Gastrocnemius medialis (tissue), 4 donors: ENCODE data around the gene LGALS16. TPM values are rescaled to one million over a fixed set of nuclear protein-coding genes. Genes with fewer than 3 reads are reported as not detected.
A peak's percentile ranks its signal among the peaks of the same experiment; 100 is the strongest.
"Not testable (repeated sequence)": the region's sequence is repeated elsewhere in the genome, so short reads cannot be mapped to it uniquely, and the experiment has no call there.

ENCODE experiments used
- ATAC-seq, 2 donors: fragments of 150-250 bp; one replicate each; pipeline ENCODE4 v1.9.1; 2016
- DNase-seq, 2 donors: peaks; one replicate each; pipeline ENCODE4 v3.0.0-alpha.2; 2019
- H3K27ac ChIP-seq, 4 donors: fragments of 200-600 bp; sonication (generic); 1 replicate in 1 of 4; 2 replicates in 3 of 4; pipeline ENCODE4 v1.5.1; 2016 to 2018; ENCODE audit warnings: mild to moderate bottlenecking in 2 of 4, moderate library complexity in 1 of 4
- H3K27me3 ChIP-seq, 3 donors: fragments of 200-600 bp; sonication (generic) in 2 of 3; 1 replicate in 1 of 3; 2 replicates in 2 of 3; pipeline versions ENCODE4 v1.5.1 to v1.6.0; 2016 to 2019; ENCODE audit warnings: mild to moderate bottlenecking in 1 of 3, moderate library complexity in 1 of 3
- H3K36me3 ChIP-seq, 2 donors: fragments of 200-600 bp; sonication (generic) in 1 of 2; one replicate each; pipeline ENCODE4 v1.5.1; 2017 to 2018
- H3K4me1 ChIP-seq, 2 donors: fragments of 200-600 bp; sonication (generic) in 1 of 2; one replicate each; pipeline ENCODE4 v1.5.1; 2016 to 2017; ENCODE audit warnings: mild to moderate bottlenecking in 2 of 2
- H3K4me3 ChIP-seq, 4 donors: fragments of 200-600 bp; sonication (generic) in 3 of 4; 1 replicate in 1 of 4; 2 replicates in 3 of 4; pipeline ENCODE4 v1.5.1; 2016 to 2019; ENCODE audit warnings: mild to moderate bottlenecking in 2 of 4
- H3K9me3 ChIP-seq, 3 donors: fragments of 200-600 bp; sonication (generic) in 2 of 3; 1 replicate in 1 of 3; 2 replicates in 2 of 3; pipeline ENCODE4 v1.5.1; 2016 to 2019
- POLR2A ChIP-seq, 2 donors: fragments of 450-650 bp; IDR thresholded peaks; one replicate each; pipeline ENCODE4 v1.6.1; 2017; ENCODE audit warnings: antibody characterized with exemption in 2 of 2, mild to moderate bottlenecking in 2 of 2, moderate library complexity in 2 of 2
- in situ Hi-C, 4 donors: fragments of 200-750 bp; cut with MboI; loops; one replicate each; pipeline versions ENCODE4 v1.15.0 to v1.8.0; 2017; ENCODE audit warnings: low sequenced_read_pairs in 4 of 4
- intact Hi-C: fragments of 100-400 bp; cut with DNase I; formaldehyde crosslinking; loops from one replicate; pipeline ENCODE4 v1.15.1; 2023; ENCODE audit warnings: low total_unique reads
- total RNA-seq, 4 donors: library from RNA; depleted of rRNA; stranded (reverse); fragments of >200 nt; gene quantifications; one replicate each; pipeline versions ENCODE4 v1.1.0 to v1.2.3, GENCODE V29; 2016
- TF ChIP-seq, protein P1 (sequence below), 5 experiments: fragments of 450-650 bp in 3 of 5; fragments of 200-600 bp in 2 of 5; sonication (generic) in 2 of 5; IDR thresholded peaks in 4 of 5; conservative IDR thresholded peaks in 1 of 5; 1 replicate in 4 of 5; 2 replicates in 1 of 5; pipeline ENCODE4 v1.5.1; 2016 to 2019; ENCODE audit warnings: antibody characterized with exemption in 5 of 5, mild to moderate bottlenecking in 3 of 5, moderate library complexity in 3 of 5

LGALS16 gene
- total RNA-seq, 4 donors from 2014 or later = not detected

DNA sequence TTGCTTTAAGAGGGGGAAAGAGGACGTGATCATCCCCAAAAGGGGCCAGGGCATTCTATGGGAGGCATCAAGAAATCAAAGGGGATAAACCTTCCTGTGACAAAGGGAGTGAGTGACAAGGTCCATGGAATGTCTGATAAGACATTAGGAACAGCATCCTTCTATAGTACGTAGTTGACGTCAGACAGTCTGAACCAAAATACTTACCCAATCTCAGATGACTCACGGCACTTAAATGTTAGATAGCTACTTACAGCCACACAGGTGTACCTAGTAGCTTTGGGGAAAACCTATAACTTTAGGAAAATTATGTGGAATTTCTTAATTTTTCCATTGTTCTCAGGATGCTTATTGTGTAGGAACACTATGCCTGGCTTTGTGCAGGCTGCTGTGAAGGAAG lies 4.9 kb downstream of the LGALS16 start:
- no peaks in the 10 kb centered on the region for H3K27me3 ChIP-seq
- no peak for TF ChIP-seq POLR2A (IDR thresholded peaks at IDR 0.05)
- TF ChIP-seq, protein P1, sequence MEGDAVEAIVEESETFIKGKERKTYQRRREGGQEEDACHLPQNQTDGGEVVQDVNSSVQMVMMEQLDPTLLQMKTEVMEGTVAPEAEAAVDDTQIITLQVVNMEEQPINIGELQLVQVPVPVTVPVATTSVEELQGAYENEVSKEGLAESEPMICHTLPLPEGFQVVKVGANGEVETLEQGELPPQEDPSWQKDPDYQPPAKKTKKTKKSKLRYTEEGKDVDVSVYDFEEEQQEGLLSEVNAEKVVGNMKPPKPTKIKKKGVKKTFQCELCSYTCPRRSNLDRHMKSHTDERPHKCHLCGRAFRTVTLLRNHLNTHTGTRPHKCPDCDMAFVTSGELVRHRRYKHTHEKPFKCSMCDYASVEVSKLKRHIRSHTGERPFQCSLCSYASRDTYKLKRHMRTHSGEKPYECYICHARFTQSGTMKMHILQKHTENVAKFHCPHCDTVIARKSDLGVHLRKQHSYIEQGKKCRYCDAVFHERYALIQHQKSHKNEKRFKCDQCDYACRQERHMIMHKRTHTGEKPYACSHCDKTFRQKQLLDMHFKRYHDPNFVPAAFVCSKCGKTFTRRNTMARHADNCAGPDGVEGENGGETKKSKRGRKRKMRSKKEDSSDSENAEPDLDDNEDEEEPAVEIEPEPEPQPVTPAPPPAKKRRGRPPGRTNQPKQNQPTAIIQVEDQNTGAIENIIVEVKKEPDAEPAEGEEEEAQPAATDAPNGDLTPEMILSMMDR (IDR thresholded peaks at IDR 0.05 in 4 of 5, conservative IDR thresholded peaks at IDR 0.05 in 1 of 5) = no peak
- DNase-seq = no peak
- in situ Hi-C loops = no loop called here
- no peak overlapping the region for H3K4me3 ChIP-seq
- no peak for ATAC-seq
- H3K36me3 ChIP-seq = no peaks in the 10 kb centered on the region
- H3K27ac ChIP-seq = no peak overlapping the region
- intact Hi-C loops = no loop called here
- no peaks in the 10 kb centered on the region for H3K9me3 ChIP-seq
- no peaks in the 10 kb centered on the region for H3K4me1 ChIP-seq

DNA sequence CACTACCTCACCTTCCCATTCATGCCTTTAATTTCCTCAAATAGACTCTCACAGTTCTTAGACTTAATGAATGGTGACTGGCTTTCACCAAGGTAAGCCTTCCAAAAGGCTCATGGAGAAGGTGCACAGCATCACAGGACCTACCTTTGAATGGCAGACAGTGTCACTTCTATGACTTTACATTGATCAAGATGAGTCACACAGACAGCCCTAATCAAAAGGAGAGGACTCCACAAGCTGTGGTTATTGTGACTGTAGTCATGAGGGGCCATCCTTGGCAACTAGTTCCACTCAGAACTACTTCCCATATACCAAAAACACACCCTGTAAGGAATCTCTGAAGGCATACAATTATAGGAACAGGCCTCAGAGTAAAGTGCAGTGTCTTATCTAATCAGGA lies 5.9 kb downstream of the LGALS16 start:
- Histone ChIP-seq H3K36me3 (no peaks in the 10 kb centered on the region), H3K27ac (no peak overlapping the region), H3K9me3 (no peaks in the 10 kb centered on the region), H3K4me1 (no peaks in the 10 kb centered on the region), H3K4me3 (no peak overlapping the region), H3K27me3 (no peaks in the 10 kb centered on the region)
- DNase-seq = no peak
- no peak for ATAC-seq
- intact Hi-C loops = no loop called here
- in situ Hi-C loops = no loop called here
- TF ChIP-seq POLR2A (IDR thresholded peaks at IDR 0.05) = no peak
- TF ChIP-seq, protein P1 (IDR thresholded peaks at IDR 0.05 in 4 of 5, conservative IDR thresholded peaks at IDR 0.05 in 1 of 5) = no peak

DNA sequence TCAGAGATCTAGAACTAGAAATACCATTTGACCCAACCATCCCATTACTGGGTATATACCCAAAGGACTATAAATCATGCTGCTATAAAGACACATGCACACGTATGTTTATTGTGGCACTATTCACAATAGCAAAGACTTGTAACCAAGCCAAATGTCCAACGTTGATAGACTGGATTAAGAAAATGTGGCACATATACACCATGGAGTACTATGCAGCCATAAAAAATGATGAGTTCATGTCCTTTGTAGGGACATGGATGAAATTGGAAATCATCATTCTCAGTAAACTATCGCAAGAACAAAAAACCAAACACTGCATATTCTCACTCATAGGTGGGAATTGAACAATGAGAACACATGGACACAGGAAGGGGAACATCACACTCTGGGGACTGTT lies 14.1 kb downstream of the LGALS16 start:
- intact Hi-C loops (loop anchor here (10.0 kb wide), 1 partner anchor 225 kb away; the partner anchor contains the start of gene SUPT5H), in situ Hi-C loops (loop anchor here in 3 of 4 donors (5.0 to 10.0 kb wide), 3 partner anchors 108 to 115 kb away; no protein-coding TSS in a partner anchor)
- H3K27me3 ChIP-seq, H3K4me3 ChIP-seq, H3K36me3 ChIP-seq, H3K4me1 ChIP-seq, H3K9me3 ChIP-seq, H3K27ac ChIP-seq, ATAC-seq, DNase-seq: not testable (repeated sequence)

DNA sequence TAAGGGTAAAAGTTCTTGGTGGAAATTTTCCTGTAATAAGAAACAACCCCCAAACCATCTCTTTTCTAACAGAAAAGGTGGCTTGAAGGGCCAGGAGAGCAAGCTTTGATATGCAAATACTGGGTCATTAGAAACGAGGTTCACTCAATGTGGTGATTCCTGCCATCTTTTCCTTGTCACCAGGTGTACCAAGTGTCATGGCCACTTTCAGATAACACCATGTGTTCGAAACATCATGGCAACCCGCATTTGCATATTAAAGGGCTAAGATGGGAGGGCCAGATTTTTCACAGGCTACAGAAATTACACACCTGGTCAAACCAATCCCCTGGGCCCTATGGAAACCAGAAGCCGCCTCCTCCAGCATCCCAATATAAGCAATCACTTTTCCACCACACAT lies 15.3 kb downstream of the LGALS16 start:
- Histone ChIP-seq H3K27me3 (peaks cover 0 to 3% (median 0%) of the 10 kb centered on the region in 3 donors), H3K9me3 (no peaks in the 10 kb centered on the region), H3K4me3 (no peak overlapping the region), H3K4me1 (no peaks in the 10 kb centered on the region), H3K27ac (no peak overlapping the region), H3K36me3 (no peaks in the 10 kb centered on the region)
- intact Hi-C loops = loop anchor here (10.0 kb wide), 1 partner anchor 226 kb away; the partner anchor contains the start of gene SUPT5H
- DNase-seq = no peak
- TF ChIP-seq, protein P1 (IDR thresholded peaks at IDR 0.05 in 4 of 5, conservative IDR thresholded peaks at IDR 0.05 in 1 of 5) = no peak
- TF ChIP-seq POLR2A (IDR thresholded peaks at IDR 0.05) = no peak
- in situ Hi-C loops = loop anchor here in 2 of 4 donors (5.0 to 10.0 kb wide), 2 partner anchors 114 to 116 kb away; no protein-coding TSS in a partner anchor
- ATAC-seq = no peak

DNA sequence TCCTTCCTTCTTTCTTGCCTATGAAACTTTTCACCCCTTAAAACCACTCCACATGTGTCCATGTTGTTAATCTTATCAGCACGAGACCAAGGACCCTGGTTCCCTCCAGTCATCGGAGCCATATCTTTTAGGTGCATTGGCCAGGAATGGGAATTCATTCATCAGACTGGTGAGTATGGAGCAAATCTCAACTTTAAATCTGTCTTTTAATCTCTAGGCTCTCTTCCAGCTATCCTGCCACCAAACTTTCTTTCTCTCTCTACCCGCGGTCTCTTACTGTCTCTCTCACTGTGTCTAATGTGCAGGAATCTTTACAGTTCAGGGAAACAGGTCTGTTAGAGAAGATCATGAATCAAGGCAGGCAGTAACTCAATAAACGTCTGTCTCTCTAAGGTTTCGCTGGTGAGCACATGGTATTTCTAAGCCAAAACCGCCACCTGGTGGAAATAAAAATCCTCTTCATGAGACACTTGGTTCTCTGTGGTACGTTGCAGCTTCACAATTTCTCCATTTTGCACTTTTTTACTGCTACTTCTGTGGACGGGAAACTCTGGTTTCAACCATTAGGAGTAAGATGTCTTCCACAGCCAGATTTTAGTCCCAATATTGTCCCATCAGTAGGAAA lies 16.1 kb downstream of the LGALS16 start:
- ATAC-seq (peak; percentile 69 to 72), DNase-seq (no peak)
- no peaks in the 10 kb centered on the region for H3K4me1 ChIP-seq
- in situ Hi-C loops (loop anchor here in 2 of 4 donors (5.0 to 10.0 kb wide), 2 partner anchors 115 to 117 kb away; no protein-coding TSS in a partner anchor), intact Hi-C loops (loop anchor here (1.0 to 10.0 kb wide), 2 partner anchors 121 to 227 kb away; partner anchors contain the start of gene SUPT5H)
- H3K9me3 ChIP-seq = no peaks in the 10 kb centered on the region
- no peak overlapping the region for H3K4me3 ChIP-seq
- no peaks in the 10 kb centered on the region for H3K36me3 ChIP-seq
- H3K27ac ChIP-seq = no peak overlapping the region
- H3K27me3 ChIP-seq = peaks cover 0 to under 1% (median 0%) of the 10 kb centered on the region in 3 donors
- no peak for TF ChIP-seq POLR2A (IDR thresholded peaks at IDR 0.05)
- TF ChIP-seq, protein P1 (IDR thresholded peaks at IDR 0.05 in 4 of 5, conservative IDR thresholded peaks at IDR 0.05 in 1 of 5) = peak; percentile 54 to 65 (median 62)
